Endothelial cell of umbilical vein (primary cell): Measurements from ENCODE around the gene PRDM12. TPM values are rescaled to one million over a fixed set of nuclear protein-coding genes. Genes with fewer than 3 reads are reported as not detected.

Experiments used
- BruUV-seq: library from RNA; stranded (reverse); fragments of 400-500 nt; replicated peaks from 2 replicates; lab custom pipeline; 2021; lab: Mats Ljungman, UMichigan
- CTCF ChIA-PET: fragments of 300-600, 350-600 bp; sonication (Branson Sonifier 250); formaldehyde crosslinking; loops from one replicate; lab custom pipeline; 2021; ENCODE audit warnings: antibody characterized with exemption, inconsistent platforms; lab: Charles Lee
- POLR2A ChIA-PET: fragments of 300-600, 350-600 bp; sonication (Branson Sonifier 250); formaldehyde crosslinking; loops from one replicate; lab custom pipeline; 2021; ENCODE audit warnings: antibody characterized with exemption, inconsistent platforms; lab: Charles Lee
- DNase-seq: peaks from one replicate; pipeline ENCODE4 v3.0.0-alpha.2; 2011; ENCODE audit warnings: low read depth, low spot score
- FAIRE-seq: peaks from 2 replicates; lab custom pipeline; 2011; peaks lifted over from hg19 to GRCh38; lab: Jason Lieb, UNC
- H2AFZ ChIP-seq: 2 replicates; pipeline ENCODE4 v1.6.0; 2012; ENCODE audit warnings: low read depth, low read length, control low read depth, inconsistent platforms
- H3K27ac ChIP-seq: 2 replicates; pipeline ENCODE4 v1.5.1; 2011; ENCODE audit warnings: low read depth, mild to moderate bottlenecking, control low read depth, low read length, moderate library complexity; ENCODE audit not compliant: insufficient read depth
- H3K27me3 ChIP-seq, 2 experiments: 2 replicates each; pipeline versions ENCODE4 v1.6.0 to v1.6.1; 2011; ENCODE audit warnings: low read length in 2 of 2, mixed read lengths in 1 of 2; ENCODE audit not compliant: control insufficient read depth in 2 of 2, insufficient read depth in 2 of 2
- H3K36me3 ChIP-seq, 2 experiments: 2 replicates in 1 of 2; 3 replicates in 1 of 2; pipeline ENCODE4 v1.5.1; 2011; ENCODE audit warnings: low read length in 2 of 2, mild to moderate bottlenecking in 1 of 2, moderate library complexity in 1 of 2; ENCODE audit not compliant: control insufficient read depth in 2 of 2, insufficient read depth in 2 of 2; ENCODE audit errors: extremely low read depth in 1 of 2
- H3K4me1 ChIP-seq: 3 replicates; pipeline ENCODE4 v1.5.1; 2011; ENCODE audit warnings: mild to moderate bottlenecking, low read length; ENCODE audit not compliant: control insufficient read depth, insufficient read depth; ENCODE audit errors: extremely low read depth
- H3K4me2 ChIP-seq: 2 replicates; pipeline ENCODE4 v1.6.1; 2011; ENCODE audit warnings: low read length, control low read depth, mixed read lengths; ENCODE audit not compliant: insufficient read depth
- H3K4me3 ChIP-seq, 3 experiments: fragments of 200-600 bp in 1 of 3; sonication (generic), shearing (Covaris generic) in 1 of 3; replicated peaks in 1 of 3; 2 replicates each; pipeline ENCODE4 v1.5.1; 2011 to 2016; ENCODE audit warnings: control low read depth in 3 of 3, low read length in 3 of 3, mild to moderate bottlenecking in 2 of 3, inconsistent platforms in 1 of 3, low read depth in 1 of 3, moderate library complexity in 1 of 3; ENCODE audit not compliant: insufficient read depth in 1 of 3
- H3K79me2 ChIP-seq: 2 replicates; pipeline ENCODE4 v1.6.0; 2012; ENCODE audit warnings: low read length, inconsistent platforms; ENCODE audit not compliant: control insufficient read depth, insufficient read depth
- H3K9ac ChIP-seq: replicated peaks from 2 replicates; pipeline ENCODE3; 2011; ENCODE audit warnings: low read length, control low read depth; ENCODE audit not compliant: insufficient read depth; ENCODE audit errors: extremely low read depth
- H3K9me1 ChIP-seq: replicated peaks from 3 replicates; pipeline ENCODE4 v1.6.0; 2011; ENCODE audit warnings: mild to moderate bottlenecking, low read length; ENCODE audit not compliant: control insufficient read depth, insufficient read depth; ENCODE audit errors: extremely low read depth
- H3K9me3 ChIP-seq: replicated peaks from 2 replicates; pipeline ENCODE4 v1.5.1; 2012; ENCODE audit warnings: low read length, inconsistent platforms; ENCODE audit not compliant: control insufficient read depth, insufficient read depth
- H4K20me1 ChIP-seq: replicated peaks from 2 replicates; pipeline ENCODE3; 2011; ENCODE audit warnings: mild to moderate bottlenecking, low read length; ENCODE audit not compliant: control insufficient read depth, insufficient read depth; ENCODE audit errors: extremely low read depth
- EZH2 ChIP-seq: IDR thresholded peaks from 2 replicates; pipeline ENCODE4 v1.6.1; 2012; ENCODE audit warnings: borderline replicate concordance, low read depth, mild to moderate bottlenecking, moderate library complexity, low read length, inconsistent platforms; ENCODE audit not compliant: severe bottlenecking
- GATA2 ChIP-seq: IDR thresholded peaks from 2 replicates; pipeline ENCODE4 v1.7.0; 2011; ENCODE audit warnings: low read depth, mild to moderate bottlenecking, moderate library complexity, mixed read lengths, low read length; ENCODE audit not compliant: insufficient read length, insufficient read depth
- MYC ChIP-seq: IDR thresholded peaks from one replicate; pipeline ENCODE4 v1.6.1; 2011; ENCODE audit warnings: mild to moderate bottlenecking, low read depth, low read length
- dilution Hi-C: fragments of 300-500 bp; cut with MboI; formaldehyde crosslinking; loops from one replicate; pipeline ENCODE4 v1.15.0; 2019; ENCODE audit warnings: low sequenced_read_pairs; ENCODE audit not compliant: extremely low pct_ligation_motif_present
- intact Hi-C: fragments of 100-400 bp; cut with micrococcal nuclease; formaldehyde crosslinking; loops from one replicate; pipeline ENCODE4 v1.10.0; 2022
- polyA plus RNA-seq, 4 experiments: library from polyadenylated mRNA; depleted of rRNA in 3 of 4; stranded (reverse) in 3 of 4; unstranded in 1 of 4; fragments of >200 nt; gene quantifications; 2 replicates each; pipeline versions ENCODE4 v1.2.1 to v1.2.3, GENCODE V29; 2011 to 2012; ENCODE audit warnings: missing spikeins in 1 of 4
- total RNA-seq: library from RNA; stranded (reverse); gene quantifications from 2 replicates; pipeline ENCODE4 v1.2.3, GENCODE V29; 2021
- TF ChIP-seq, protein P1 (sequence below), 2 donors: IDR thresholded peaks; 1 replicate in 1 of 2; 2 replicates in 1 of 2; pipeline ENCODE4 v1.5.1; 2011; ENCODE audit warnings: low read length in 2 of 2, mild to moderate bottlenecking in 2 of 2, moderate library complexity in 2 of 2, control low read depth in 1 of 2, inconsistent platforms in 1 of 2, low read depth in 1 of 2; ENCODE audit not compliant: insufficient read depth in 1 of 2; ENCODE audit errors: extremely low read depth in 1 of 2
- TF ChIP-seq, protein P2 (sequence below): IDR thresholded peaks from 2 replicates; pipeline ENCODE4 v1.6.1; 2011; ENCODE audit not compliant: insufficient read depth, insufficient read length

Gene PRDM12
- total and polyA plus RNA-seq, 2 donors (not counting 3 experiments of a cell fraction or from before 2014, with no cell fraction given): not detected

DNA sequence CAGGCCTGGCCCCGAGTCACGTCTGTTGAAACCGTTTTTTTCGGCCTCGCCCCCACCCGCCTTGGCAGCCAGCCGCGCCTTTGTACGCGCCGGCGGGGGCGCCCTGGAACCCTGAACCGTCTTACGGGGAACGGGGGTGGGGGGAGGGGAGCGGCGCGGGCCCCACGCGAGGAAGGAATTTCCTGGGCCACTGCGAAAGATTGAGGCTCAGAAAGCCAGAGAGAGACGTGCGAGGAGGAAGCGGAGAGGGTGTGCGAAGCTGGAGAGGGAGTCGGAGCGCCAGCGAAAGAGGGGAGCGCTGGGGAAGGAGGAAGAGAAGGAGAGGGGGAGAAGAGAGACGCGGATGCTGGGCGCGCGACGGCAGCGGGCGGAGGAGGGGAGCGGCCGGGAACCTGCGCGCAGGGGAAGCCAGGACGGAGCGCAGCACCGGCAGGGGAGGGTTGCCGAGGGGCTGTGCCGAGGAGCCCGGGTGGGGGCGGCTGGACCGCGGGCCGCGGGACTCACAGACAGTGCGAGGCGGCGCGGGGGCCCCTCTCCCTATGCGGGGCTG, 4.6 kb upstream of the PRDM12 start:
- CTCF ChIA-PET: no interaction called here

DNA sequence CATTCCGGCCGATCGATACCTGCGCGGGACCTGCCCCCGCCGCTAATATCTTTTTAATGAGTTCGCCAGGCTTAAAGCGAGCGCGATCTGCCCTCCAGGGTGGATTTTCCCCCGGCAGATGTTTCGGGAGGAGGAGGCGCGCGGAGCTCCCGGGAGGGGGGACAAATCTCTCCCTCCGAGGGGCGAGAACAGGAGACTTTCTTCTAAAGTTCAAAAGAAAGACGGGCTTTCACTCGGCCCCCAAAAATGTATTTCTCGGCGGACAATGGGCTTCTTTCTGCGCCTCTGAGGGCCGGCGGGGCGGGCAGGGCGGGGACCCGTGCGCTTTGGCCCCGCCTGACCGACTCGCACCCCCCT, 4.1 kb upstream of the PRDM12 start:
- Histone ChIP-seq H3K4me2 (no peak overlapping the region), H3K4me3 (no peak overlapping the region), H2AFZ (no peak overlapping the region), H3K9me3 (no peaks in the 10 kb centered on the region), H3K27me3 (peaks cover 77 to 85% of the 10 kb centered on the region in 2 experiments), H3K27ac (no peak overlapping the region), H3K9me1 (no peaks in the 10 kb centered on the region), H3K9ac (no peak overlapping the region), H3K79me2 (no peaks in the 10 kb centered on the region), H3K4me1 (no peaks in the 10 kb centered on the region), H3K36me3 (no peaks in the 10 kb centered on the region), H4K20me1 (no peaks in the 10 kb centered on the region)
- POLR2A ChIA-PET: no interaction called here
- no peak for TF ChIP-seq GATA2
- DNase-seq: no peak
- no TSS peak for BruUV-seq
- dilution Hi-C loops (no loop called here), intact Hi-C loops (no loop called here)
- CTCF ChIA-PET: no interaction called here
- no peak for FAIRE-seq

More for the DNA sequence above, 4.6 kb upstream of the PRDM12 start:
- no peak overlapping the region for H3K27ac ChIP-seq
- no peaks in the 10 kb centered on the region for H3K9me3 ChIP-seq
- H3K27me3 ChIP-seq: peaks cover 72 to 81% of the 10 kb centered on the region in 2 experiments
- POLR2A ChIA-PET: no interaction called here
- no peak overlapping the region for H3K4me3 ChIP-seq
- H4K20me1 ChIP-seq: no peaks in the 10 kb centered on the region
- no peak for TF ChIP-seq MYC
- TF ChIP-seq GATA2: no peak
- TF ChIP-seq, protein P1, sequence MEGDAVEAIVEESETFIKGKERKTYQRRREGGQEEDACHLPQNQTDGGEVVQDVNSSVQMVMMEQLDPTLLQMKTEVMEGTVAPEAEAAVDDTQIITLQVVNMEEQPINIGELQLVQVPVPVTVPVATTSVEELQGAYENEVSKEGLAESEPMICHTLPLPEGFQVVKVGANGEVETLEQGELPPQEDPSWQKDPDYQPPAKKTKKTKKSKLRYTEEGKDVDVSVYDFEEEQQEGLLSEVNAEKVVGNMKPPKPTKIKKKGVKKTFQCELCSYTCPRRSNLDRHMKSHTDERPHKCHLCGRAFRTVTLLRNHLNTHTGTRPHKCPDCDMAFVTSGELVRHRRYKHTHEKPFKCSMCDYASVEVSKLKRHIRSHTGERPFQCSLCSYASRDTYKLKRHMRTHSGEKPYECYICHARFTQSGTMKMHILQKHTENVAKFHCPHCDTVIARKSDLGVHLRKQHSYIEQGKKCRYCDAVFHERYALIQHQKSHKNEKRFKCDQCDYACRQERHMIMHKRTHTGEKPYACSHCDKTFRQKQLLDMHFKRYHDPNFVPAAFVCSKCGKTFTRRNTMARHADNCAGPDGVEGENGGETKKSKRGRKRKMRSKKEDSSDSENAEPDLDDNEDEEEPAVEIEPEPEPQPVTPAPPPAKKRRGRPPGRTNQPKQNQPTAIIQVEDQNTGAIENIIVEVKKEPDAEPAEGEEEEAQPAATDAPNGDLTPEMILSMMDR (IDR thresholded peaks at IDR 0.05; ENCODE audit: extremely low read depth in 1 of 2, insufficient read depth in 1 of 2, low read depth in 1 of 2, low read length in 2 of 2): no peak
- TF ChIP-seq, protein P2, sequence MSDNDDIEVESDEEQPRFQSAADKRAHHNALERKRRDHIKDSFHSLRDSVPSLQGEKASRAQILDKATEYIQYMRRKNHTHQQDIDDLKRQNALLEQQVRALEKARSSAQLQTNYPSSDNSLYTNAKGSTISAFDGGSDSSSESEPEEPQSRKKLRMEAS: no peak
- TF ChIP-seq EZH2: no peak
- H3K36me3 ChIP-seq: no peaks in the 10 kb centered on the region
- intact Hi-C loops (no loop called here), dilution Hi-C loops (no loop called here)
- DNase-seq (no peak), FAIRE-seq (no peak)
- H3K79me2 ChIP-seq: no peaks in the 10 kb centered on the region
- BruUV-seq: no TSS peak
- H3K4me1 ChIP-seq: no peaks in the 10 kb centered on the region
- no peak overlapping the region for H3K9ac ChIP-seq
- no peak overlapping the region for H2AFZ ChIP-seq
- H3K4me2 ChIP-seq: no peak overlapping the region
- H3K9me1 ChIP-seq: no peaks in the 10 kb centered on the region
